SU-DHL-6 (cell line): ENCODE data around the gene FBXL15.

Experiments
- CTCF ChIP-seq: fragments of 200-600 bp; sonication (generic); IDR thresholded peaks from one replicate; pipeline ENCODE4 v1.5.1; 2017; ENCODE audit warnings: antibody characterized with exemption, mild to moderate bottlenecking, low read length, moderate library complexity; ENCODE audit not compliant: insufficient read depth, poor library complexity, severe bottlenecking
- EZH2phosphoT487 ChIP-seq: fragments of 200-600 bp; sonication (generic), shearing (Covaris generic); conservative IDR thresholded peaks from 2 replicates; pipeline ENCODE4 v1.6.1; 2018; ENCODE audit warnings: mild to moderate bottlenecking, antibody characterized with exemption, low read length, moderate library complexity, mixed read lengths

GRCh38 chr10:102423372-102423968 is 2.8 kb downstream of the FBXL15 start:
- no peak for TF ChIP-seq CTCF
- no peak for TF ChIP-seq EZH2phosphoT487
